HPDE6-E6E7 (cell line): ENCODE measurements around the gene TP53RK.
A peak's percentile ranks its signal among the peaks of the same experiment; 100 is the strongest.

Experiments used
- DNase-seq: peaks from one replicate; pipeline ENCODE4 v3.0.0; 2011; ENCODE audit warnings: missing footprints; ENCODE audit errors: extremely low spot score

TP53RK gene

DNA sequence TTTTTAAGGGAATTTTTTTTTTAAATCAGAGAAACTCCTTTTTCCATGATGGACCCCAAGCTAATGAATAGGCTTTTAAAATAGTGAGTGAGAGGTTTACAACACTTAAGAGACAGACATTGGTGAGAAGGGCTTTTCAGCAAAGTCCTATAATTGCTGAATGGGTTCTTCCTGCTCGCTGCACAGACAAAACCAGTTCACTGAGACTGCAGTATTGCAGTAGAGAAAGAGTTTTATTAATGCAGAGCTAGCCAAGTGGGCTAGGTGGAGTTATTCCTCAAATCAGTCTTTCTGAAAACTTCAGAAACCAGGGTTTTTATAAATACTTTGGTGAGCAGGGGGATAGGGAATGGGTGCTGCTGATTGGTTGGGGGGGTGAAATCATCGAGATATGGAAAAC, 17.0 kb upstream of the TP53RK start:
- no peak for DNase-seq

- DNase-seq: no peak
Measured at GRCh38 chr20:46705378-46705729, 16.1 kb upstream of the TP53RK start.

DNA sequence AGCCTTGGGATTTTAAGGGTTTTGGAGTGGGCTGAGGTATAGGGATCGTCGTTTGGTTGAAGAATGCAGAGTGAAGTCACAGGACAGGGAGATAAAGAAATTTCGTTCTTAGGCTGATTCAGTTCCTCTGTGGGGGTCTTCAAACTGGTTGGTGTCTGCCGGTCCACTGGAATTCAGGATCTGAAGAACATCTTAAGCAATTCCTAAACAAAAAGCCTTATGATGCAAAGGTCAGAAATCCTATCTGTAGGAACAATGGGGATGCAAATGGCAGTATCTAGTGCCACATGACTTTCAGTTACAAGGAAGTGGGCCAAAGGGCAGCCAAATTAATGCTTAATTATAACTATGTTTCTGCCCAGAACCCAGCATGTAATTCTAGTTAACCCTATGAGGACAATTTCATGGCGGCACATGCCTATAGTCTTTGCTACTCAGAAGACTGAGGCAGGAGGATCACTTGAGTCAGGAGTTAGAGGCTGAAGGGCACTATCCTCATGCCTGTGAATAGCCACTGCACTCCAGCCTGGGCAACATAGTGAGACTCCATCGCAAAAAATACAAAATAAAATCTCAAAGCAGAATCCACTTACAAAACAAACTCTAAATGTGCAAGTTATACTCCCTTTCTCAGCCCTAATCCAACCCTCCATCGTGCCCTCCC, 15.6 kb upstream of the TP53RK start:
- DNase-seq: no peak

DNA sequence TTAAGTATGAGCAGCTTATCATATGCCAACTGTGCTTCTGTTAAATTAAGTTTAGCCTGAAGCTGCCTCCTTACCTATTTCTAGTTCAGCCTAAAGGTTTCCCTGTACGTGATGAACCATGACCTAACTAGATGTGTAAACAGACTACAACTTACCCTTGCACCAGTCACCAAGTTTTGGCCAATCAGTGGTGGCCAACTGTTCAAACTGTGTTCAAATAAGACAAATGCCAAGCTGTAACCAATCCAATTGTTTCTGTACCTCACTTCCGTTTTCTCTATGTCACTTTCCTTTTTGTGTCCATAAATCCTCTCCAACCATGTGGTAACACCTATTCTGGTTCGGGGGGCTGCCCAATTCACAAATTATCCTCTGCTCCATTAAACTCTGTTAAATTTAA, 14.2 kb upstream of the TP53RK start:
- no peak for DNase-seq

GRCh38 chr20:46702447-46703203, 13.4 kb upstream of the TP53RK start:
- no peak for DNase-seq

DNA sequence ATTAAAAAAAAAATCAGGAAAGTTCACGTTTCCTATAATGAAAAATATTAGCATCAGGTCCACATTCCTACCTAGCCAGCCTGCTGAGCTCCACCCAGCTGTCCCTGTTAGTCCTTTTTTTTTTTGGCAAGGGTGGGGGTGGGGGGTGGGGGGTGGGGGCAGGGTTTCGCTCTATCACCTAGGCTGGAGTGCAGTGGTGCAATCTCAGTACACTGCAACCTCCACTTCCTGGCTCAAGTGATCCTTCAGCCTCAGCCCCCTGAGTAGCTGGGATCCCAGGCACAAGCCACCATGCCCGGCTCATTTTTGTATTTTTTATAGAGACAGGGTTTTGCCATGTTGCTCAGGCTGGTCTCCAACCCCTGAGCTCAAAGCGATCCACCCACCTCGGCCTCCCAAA, 12.7 kb upstream of the TP53RK start:
- no peak for DNase-seq

DNA sequence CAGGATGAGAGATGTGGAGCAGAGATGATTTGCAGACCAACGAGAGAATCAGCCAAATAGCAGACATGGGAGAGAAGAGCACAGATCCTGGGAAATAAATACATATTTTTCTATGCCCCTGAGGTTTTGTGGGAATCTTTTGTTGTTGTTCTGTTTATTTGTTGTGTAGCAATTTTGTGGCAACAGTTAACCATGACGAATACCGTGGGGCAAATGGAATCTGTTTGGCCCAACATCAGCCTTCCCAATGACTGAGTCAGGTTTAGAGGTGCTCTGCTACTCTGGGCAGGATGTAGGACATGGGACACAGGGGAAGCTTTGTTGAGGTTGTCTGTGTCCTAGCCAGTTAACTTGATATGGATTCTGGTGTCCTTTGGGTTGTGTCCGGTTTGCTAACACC, 12.3 kb upstream of the TP53RK start:
- DNase-seq: no peak

DNA sequence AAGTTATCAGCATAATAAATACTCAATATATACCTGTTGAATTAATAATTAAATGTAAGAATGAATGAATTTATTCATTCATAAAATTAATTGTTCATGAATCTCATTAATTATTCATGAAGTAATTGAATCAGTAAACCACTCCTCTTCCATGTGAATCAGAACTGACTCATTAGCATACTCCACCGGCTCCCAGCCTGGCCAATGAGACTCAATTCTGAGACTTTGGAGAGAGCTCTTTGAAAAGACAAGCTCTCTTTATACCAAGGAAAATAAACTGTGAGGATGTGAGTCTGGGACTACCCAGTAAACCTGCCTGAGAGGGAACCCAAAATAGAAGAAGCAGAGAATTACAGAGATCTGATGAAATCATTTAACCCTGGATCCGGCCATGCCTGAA, 11.8 kb upstream of the TP53RK start:
- no peak for DNase-seq

DNA sequence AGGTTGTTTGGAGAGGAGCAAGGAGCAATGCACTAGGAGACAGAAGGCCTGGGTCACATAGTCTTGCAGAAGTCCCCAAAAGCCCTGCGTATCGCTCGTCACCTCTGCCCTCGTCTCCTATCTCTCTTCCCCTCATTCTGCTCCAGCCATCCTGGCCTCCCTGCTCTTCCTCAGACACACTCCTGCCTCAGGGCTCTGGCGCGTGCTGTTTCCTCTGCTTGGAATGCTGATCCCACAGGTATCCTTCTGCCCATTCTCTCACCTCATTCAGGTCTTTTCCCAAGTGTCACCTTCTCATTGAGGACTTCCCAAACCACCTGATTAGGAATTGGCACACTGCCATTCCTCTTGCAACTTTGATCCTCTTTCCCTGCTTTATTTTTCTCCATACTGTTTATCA, 11.2 kb upstream of the TP53RK start:
- no peak for DNase-seq

DNA sequence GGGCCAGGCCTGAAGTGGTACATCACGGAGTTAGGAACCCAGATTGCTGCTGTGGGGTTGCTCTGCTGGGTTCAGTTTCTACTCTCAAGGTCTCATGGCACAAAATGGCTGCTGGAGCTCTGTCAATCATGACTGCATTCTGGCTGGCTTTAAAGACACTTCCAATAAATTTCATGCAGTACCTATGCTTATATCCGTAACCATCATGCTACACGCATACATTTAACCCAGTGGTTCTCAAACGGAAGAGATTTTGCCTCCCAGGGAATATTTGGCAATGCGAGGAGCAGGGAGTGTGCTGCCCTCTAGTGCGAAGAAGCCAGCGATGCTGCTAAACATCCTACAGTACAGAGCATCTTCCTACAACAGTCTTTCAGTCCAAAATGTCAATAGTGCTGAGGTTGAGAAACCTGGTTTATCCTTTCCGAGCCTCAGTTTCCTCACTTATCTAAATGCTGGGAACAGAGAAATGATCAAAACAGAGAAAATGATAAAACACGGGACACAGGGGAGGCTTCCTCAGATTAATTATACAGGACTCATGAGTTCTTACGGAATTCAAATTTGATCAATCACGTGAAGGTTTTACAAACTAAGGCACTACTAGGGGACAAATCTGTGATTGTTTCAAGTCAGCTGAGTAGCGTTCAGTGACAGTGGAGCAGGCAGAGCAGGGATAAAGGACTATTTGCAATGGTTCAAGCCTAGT, 10.6 kb upstream of the TP53RK start:
- DNase-seq: no peak

DNA sequence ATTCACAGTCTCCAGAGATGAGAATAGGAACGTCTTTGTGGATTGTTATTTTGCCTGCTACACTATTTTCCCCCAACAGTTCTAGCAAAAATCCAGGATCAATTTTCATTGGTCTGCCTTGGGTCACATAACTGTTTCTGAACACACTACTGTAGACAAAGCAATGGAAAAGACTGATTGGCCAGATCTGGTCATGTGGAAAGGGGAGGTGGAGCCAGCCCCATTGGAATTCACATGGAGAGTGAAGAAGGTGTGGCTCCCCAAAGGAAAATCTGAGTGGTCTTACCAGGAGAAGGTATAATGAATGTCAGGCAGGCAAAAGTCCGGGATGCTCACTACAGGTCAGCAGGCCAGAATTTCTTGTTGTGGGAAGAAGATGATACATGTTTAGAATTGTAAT, 9.5 kb upstream of the TP53RK start:
- no peak for DNase-seq

- no peak for DNase-seq
Measured at GRCh38 chr20:46696791-46697279, 7.6 kb upstream of the TP53RK start.

GRCh38 chr20:46695892-46696291, 6.6 kb upstream of the TP53RK start:
- no peak for DNase-seq

- DNase-seq: no peak
Measured at GRCh38 chr20:46694484-46694883, 5.2 kb upstream of the TP53RK start.

DNA sequence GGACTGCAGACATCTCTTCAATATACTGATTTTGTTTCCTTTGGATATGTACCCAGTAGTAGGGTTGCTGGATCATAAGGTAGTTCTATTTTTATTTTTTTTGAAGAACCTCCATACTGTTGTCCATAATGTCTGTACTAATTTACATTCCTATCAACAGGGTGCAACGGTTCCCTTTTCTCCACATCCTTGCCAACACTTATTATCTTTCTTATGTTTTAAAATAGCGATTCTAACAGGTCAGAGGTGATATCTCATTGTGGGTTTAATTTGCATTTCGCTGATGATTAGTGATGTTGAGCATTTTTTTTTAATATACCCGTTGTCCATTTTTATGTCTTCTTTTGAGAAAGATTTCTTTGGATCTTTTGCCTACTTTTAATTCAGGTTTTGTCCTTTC, 2.0 kb upstream of the TP53RK start:
- no peak for DNase-seq

DNA sequence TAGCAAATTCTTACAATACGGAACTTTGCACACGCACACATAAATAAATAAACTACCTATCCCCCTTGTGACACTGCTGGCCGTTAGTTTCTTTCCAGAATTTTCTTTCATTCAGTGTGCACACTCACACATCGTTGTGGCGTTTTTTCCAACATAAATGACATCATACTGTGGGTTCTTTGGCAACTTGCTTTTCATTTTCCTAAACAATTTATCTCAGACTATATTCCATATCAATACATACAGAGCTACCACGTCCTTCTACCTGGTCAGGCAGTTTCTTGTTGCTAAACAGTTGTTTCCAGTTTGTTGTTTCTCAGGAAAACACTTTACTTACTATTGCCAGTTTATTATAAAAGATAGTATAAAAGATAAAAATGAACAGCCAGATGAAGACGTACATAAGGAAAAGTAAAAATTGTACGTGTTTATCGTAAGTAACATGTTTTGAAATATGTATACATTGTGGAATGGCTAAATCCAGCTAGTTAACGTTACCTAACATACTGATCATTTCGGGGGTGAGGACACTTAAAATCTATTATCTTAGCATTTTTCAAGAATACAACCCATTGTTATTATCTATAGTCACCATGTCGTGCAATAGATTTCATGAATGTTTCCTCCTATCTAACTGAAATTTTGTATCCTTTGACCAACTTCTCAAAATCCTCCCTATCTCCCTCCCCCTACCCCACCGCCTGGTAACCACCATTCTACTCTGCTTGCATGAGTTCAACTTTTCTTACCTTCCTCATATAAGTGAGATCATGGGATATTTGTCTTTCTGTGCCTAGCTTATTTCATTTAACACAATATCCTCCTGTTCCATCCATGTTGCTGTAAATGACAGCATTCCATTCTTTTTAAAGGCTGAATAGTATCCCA, 1.2 kb upstream of the TP53RK start:
- DNase-seq: no peak

DNA sequence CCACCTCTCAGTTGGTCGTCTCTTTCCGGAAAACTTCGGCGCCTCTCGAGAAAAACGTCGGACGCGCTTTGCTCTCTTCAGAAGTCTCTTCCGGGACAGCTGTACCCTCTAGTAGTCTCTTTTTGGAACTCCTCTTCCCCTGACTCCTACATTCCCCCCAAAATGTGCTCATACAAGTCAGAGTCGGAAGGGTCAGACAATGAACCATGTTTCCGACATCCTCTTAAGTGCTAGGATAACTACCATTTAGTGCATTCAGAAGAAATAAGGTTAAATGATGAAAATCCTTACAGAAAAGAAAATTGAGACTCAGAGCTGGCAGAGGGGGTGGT, 476 bp upstream of the TP53RK start:
- DNase-seq: no peak

GRCh38 chr20:46688151-46689081, 828 bp downstream of the TP53RK start:
- DNase-seq: no peak

- peak; percentile 82 for DNase-seq
Measured at GRCh38 chr20:46683939-46684750, 5.1 kb downstream of the TP53RK start.

GRCh38 chr20:46683668-46683938, 5.6 kb downstream of the TP53RK start:
- DNase-seq: no peak
